CD4-positive, alpha-beta T cell treated with Interferon gamma for 1 hour (primary cell): ENCODE data around the gene COL13A1.

Experiments used
- DNase-seq: peaks from one replicate; pipeline ENCODE4 v3.0.0-alpha.2; 2020

COL13A1 gene

GRCh38 chr10:69974551-69975155 is 172.9 kb downstream of the COL13A1 start:
- no peak for DNase-seq

DNA sequence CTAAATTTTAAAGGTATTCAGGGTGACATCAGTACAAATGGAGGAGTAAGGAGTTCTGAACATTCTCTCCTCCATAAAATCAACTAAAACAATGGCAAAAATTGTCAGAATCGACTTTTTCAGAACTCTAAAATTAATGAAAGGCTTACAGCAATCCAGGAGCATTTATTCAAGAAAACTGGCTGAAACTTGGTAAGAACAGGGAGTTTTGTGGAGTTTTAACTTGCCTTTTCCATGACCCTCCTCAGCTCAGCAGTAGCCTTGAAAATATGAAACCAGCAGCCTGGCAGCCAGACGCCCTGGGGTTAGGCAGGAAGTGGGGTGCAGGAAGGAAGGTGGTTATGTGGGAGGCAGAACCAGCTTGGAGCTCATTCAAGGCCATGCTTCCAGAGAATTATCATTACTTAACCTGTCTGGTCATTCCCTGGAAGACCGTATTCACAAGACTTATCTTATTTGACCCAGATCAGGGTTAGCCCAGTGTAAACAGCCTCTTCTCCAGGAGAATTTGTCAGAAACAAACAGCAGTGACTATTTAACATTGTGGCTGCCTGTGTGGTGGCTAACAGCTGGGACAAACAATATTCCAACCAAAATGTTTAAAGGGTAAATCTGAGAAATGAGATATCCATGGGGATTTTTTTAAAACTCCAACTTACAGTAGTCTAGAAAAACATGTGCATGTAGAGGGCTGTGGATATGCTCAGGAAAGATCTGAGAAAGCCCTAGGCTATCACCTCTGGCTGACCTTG is 175.3 kb downstream of the COL13A1 start:
- no peak for DNase-seq

DNA sequence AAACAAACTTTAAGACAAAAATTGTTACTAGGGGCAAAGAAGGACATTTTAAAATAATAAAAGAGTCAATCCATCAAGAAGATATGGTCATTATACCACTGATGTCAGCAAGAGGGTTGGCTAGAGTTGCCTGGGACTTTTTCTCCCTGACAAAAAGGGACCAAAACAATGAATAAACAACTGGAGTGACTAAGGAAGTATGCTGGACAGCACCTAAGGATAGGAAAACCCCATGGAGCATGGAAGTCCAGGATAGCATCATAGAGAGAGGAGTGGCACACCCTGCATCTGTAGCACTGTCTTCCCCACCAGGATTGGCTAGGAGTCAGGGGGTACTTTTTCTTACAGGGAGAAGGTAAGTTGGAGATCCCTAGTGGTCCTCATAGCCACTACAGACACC is 177.5 kb downstream of the COL13A1 start:
- no peak for DNase-seq

GRCh38 chr10:69980672-69981071 is 179.0 kb downstream of the COL13A1 start:
- no peak for DNase-seq

GRCh38 chr10:69988094-69988493 is 186.4 kb downstream of the COL13A1 start:
- DNase-seq = no peak

GRCh38 chr10:69991151-69991550 is 189.4 kb downstream of the COL13A1 start:
- no peak for DNase-seq

DNA sequence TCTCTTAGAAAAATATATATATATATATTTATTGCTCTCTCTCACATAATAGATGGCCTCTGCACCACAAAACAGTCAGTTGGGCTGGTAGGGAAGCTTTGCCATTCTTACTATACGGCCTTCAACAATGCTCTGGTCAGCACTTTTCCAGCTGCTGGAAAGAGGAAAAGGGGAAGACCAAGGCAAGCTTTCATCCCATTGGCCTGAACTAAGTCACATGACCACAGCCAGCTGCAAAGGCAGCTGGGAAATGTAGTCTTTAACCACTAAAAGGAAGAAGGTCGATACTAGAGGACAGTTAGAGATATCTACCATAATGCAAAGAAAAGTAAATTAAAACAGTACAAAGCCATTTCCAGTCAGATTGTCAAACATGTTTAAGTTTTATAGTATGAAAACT is 192.6 kb downstream of the COL13A1 start:
- DNase-seq = peak; percentile 15

GRCh38 chr10:69996611-69997010 is 194.9 kb downstream of the COL13A1 start:
- DNase-seq = no peak

DNA sequence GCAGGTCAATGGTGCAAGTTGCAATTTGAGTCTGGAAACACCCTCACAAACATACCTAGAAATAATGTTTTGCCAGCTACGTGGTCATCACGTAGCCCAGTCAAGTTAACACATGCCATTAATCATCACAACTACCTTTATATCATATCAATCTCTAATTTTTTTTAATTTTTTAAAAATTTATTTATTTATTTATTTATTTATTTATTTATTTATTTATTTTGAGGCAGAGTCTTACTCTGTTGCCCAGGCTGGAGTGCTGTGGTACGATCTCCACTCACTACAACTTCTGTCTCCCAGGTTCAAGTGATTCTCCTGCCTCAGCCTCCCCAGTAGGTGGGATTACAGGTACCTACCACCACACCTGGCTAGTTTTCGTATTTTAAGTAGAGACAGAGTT is 198.6 kb downstream of the COL13A1 start:
- no peak for DNase-seq

DNA sequence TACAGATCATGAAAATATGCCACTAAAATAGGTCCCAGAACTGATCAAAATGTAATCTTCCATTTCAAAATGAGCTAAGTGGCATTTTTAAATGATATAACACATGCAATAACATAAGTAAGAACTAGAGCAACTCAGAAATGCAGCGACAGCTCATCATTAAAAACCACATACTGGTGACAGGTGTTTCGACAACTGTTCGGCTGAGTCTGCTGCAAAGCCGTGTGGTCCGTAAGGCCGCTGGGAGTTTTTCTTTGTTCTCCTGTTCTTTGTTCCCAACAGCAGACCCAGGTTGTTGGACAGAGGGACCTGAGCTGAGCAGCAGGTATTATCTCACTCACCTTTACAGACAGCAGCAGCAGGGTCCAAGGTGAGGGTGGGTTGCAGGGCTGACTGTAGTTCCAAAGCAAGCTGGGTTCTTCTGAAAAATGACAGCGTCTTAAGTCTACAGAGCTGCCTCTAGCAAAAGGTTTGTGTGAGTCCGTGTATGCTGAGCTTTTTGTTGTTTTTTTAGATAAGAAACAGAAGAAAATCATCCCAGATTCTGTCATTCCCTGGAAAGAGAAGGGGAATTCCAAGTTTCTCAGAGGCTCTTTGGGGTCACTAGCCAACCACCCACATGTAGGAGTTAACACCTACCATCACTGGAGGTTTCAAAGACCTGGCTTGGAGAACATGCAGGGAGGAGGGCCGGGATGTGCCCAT is 205.6 kb downstream of the COL13A1 start:
- DNase-seq = no peak
